MCF 10A (cell line): ENCODE data around the gene MOV10. TPM values are rescaled to one million over a fixed set of nuclear protein-coding genes. Genes with fewer than 3 reads are reported as not detected.

Experiments used
- BruUV-seq: library from RNA; stranded (reverse); fragments of 400-500 nt; replicated peaks from 2 replicates; lab custom pipeline; 2021; lab: Mats Ljungman, UMichigan
- CTCF ChIA-PET: fragments of 300-600 bp; sonication (Branson Sonifier 250); formaldehyde crosslinking; extraction: SDS; loops from one replicate; lab custom pipeline; 2021; ENCODE audit warnings: antibody characterized with exemption, inconsistent platforms; lab: Yijun Ruan, JAX
- POLR2A ChIA-PET: fragments of 300-600, 350-650 bp; sonication (Branson Sonifier 250); formaldehyde crosslinking; extraction: SDS; loops from one replicate; lab custom pipeline; 2020; ENCODE audit warnings: antibody characterized with exemption, inconsistent platforms; lab: Yijun Ruan, JAX
- DNase-seq: peaks from one replicate; pipeline ENCODE4 v3.0.0-alpha.2; 2018; ENCODE audit not compliant: unreplicated experiment
- H3K27ac Mint-ChIP-seq: one replicate; pipeline ENCODE4 v1.8.0; 2022; ENCODE audit warnings: mild to moderate bottlenecking, low read depth, mixed read lengths; ENCODE audit not compliant: unreplicated experiment
- H3K27me3 Mint-ChIP-seq: one replicate; pipeline ENCODE4 v1.8.0; 2022; ENCODE audit warnings: mixed read lengths; ENCODE audit not compliant: insufficient read depth, unreplicated experiment
- H3K36me3 Mint-ChIP-seq: one replicate; pipeline ENCODE4 v1.8.0; 2022; ENCODE audit warnings: mild to moderate bottlenecking, moderate library complexity, mixed read lengths; ENCODE audit not compliant: insufficient read depth, unreplicated experiment
- H3K4me1 Mint-ChIP-seq: one replicate; pipeline ENCODE4 v1.8.0; 2022; ENCODE audit warnings: mixed read lengths; ENCODE audit not compliant: insufficient read depth, unreplicated experiment
- H3K4me3 Mint-ChIP-seq: one replicate; pipeline ENCODE4 v1.8.0; 2022; ENCODE audit warnings: mild to moderate bottlenecking, moderate library complexity, mixed read lengths; ENCODE audit not compliant: unreplicated experiment
- H3K9me3 Mint-ChIP-seq: one replicate; pipeline ENCODE4 v1.8.0; 2022; ENCODE audit warnings: mixed read lengths; ENCODE audit not compliant: unreplicated experiment
- CTCF ChIP-seq: fragments of 200-600 bp; IDR thresholded peaks from one replicate; pipeline ENCODE4 v1.8.0; 2022; ENCODE audit warnings: antibody characterized with exemption, mild to moderate bottlenecking; ENCODE audit not compliant: unreplicated experiment
- intact Hi-C: fragments of 100-400 bp; cut with micrococcal nuclease; formaldehyde crosslinking; loops from 2 replicates; pipeline ENCODE4 v1.14.1; 2022
- total RNA-seq: library from RNA; stranded (reverse); gene quantifications from 2 replicates; pipeline ENCODE4 v1.2.3, GENCODE V29; 2022

Gene MOV10
- total RNA-seq, 1 experiment from 2014 or later: 55.6 TPM

- H3K4me3 Mint-ChIP-seq: no peak overlapping the region
- intact Hi-C loops: loop anchor here (2.0 kb wide), 1 partner anchor 281 kb away; no protein-coding TSS in a partner anchor
- no peaks in the 10 kb centered on the region for H3K27me3 Mint-ChIP-seq
- CTCF ChIA-PET: interaction anchor here (1.2 to 4.9 kb wide), 7 partner anchors 8 to 281 kb away, joined by 3 to 34 read pairs (median 11); no protein-coding TSS in a partner anchor
- H3K36me3 Mint-ChIP-seq: peaks cover 58% of the 10 kb centered on the region
- peaks cover 23% of the 10 kb centered on the region for H3K4me1 Mint-ChIP-seq
- POLR2A ChIA-PET: interaction anchor here (1.0 to 6.3 kb wide), 10 partner anchors 11 to 274 kb away, joined by 3 to 85 read pairs (median 26); partner anchors contain the start of genes CAPZA1, RHOC and ST7L
- TF ChIP-seq CTCF: no peak
- BruUV-seq: no TSS peak
- DNase-seq: no peak
- H3K9me3 Mint-ChIP-seq: no peaks in the 10 kb centered on the region
- no peak overlapping the region for H3K27ac Mint-ChIP-seq
Measured at GRCh38 chr1:112672009-112672408, 2.5 kb upstream of the MOV10 start.

- H3K27ac Mint-ChIP-seq: no peak overlapping the region
- H3K36me3 Mint-ChIP-seq: peaks cover 54% of the 10 kb centered on the region
- H3K4me1 Mint-ChIP-seq: peaks cover 23% of the 10 kb centered on the region
- intact Hi-C loops: loop anchor here (1.0 to 2.0 kb wide), 2 partner anchors 53 to 282 kb away; no protein-coding TSS in a partner anchor
- POLR2A ChIA-PET: interaction anchor here (0.9 to 6.3 kb wide), 16 partner anchors 8 to 282 kb away, joined by 3 to 85 read pairs (median 20); partner anchors contain the start of genes CAPZA1, RHOC and ST7L
- CTCF ChIA-PET: interaction anchor here (0.6 to 4.9 kb wide), 20 partner anchors 9 to 300 kb away, joined by 3 to 34 read pairs (median 4); partner anchors contain the start of gene PPM1J
- no peaks in the 10 kb centered on the region for H3K27me3 Mint-ChIP-seq
- no peak for TF ChIP-seq CTCF
- H3K9me3 Mint-ChIP-seq: no peaks in the 10 kb centered on the region
- BruUV-seq: no TSS peak
- no peak for DNase-seq
- peak overlapping the region; percentile 99 for H3K4me3 Mint-ChIP-seq
Measured at GRCh38 chr1:112672842-112673241, 1.6 kb upstream of the MOV10 start.

GRCh38 chr1:112673592-112674439 is 643 bp upstream of the MOV10 start:
- Mint-ChIP-seq H3K4me1 (peaks cover 29% of the 10 kb centered on the region), H3K27ac (peak overlapping the region; percentile 100), H3K4me3 (peak overlapping the region; percentile 99), H3K27me3 (no peaks in the 10 kb centered on the region), H3K9me3 (no peaks in the 10 kb centered on the region), H3K36me3 (peaks cover 47% of the 10 kb centered on the region)
- CTCF ChIA-PET: interaction anchor here (0.6 to 4.9 kb wide), 26 partner anchors 9 to 283 kb away, joined by 3 to 34 read pairs (median 5); partner anchors contain the start of genes CAPZA1, PPM1J and ST7L
- intact Hi-C loops: loop anchor here (1.0 to 2.0 kb wide), 3 partner anchors 31 to 283 kb away; no protein-coding TSS in a partner anchor
- POLR2A ChIA-PET: interaction anchor here (0.5 to 6.3 kb wide), 28 partner anchors 9 to 458 kb away, joined by 3 to 85 read pairs (median 8); partner anchors contain the start of genes CAPZA1, PPM1J, RHOC and ST7L
- DNase-seq: peak; percentile 62
- BruUV-seq: no TSS peak
- TF ChIP-seq CTCF: peak; percentile 40
